ENCODE measurements around the gene RAE1.

The RAE1 gene

DNA sequence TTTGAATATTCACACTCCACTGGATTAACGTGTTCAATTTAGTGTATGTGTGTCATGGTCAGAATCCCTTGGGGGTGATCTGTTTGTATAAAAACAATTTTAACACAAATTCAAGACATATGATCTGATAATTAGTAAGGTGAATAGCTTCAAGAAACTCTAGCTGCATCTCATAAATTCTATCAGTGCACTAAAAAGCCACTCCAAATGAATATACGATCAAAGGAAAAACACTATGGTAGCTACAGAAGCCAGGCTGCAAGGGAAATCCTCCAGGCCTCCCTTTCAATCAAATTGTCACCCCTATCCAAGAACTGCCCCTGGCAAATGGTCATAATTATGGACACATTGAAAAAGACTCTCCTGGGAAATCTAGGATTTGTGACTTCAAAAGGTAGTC lies 9.4 kb upstream of the RAE1 start:
- TF ChIP-seq GATA2 (IDR thresholded peaks at IDR 0.05; ENCODE audit: low read depth, low read length) (no peak), GATA3 (IDR thresholded peaks at IDR 0.05; ENCODE audit: low read depth, low read length) (no peak)

DNA sequence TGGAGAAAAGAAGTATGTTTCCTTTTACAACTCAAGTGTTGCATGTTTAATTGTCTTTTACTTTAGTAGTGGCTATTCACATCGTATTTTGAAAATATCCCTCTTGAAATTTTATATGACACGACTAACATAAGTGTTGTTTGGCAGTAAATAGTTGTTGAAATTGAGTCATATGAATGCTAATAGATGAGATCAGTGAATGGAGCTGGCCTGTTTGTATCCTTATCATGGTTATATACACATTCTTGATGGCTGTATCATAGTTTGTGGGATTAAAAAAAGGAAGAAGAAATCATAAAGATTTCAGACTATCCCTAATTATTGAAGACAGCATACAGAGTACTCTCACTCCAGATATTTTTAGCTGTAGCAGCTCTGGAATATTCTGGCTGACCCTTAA lies 8.2 kb upstream of the RAE1 start:
- TF ChIP-seq GATA3 (IDR thresholded peaks at IDR 0.05; ENCODE audit: low read depth, low read length): no peak
- TF ChIP-seq GATA2 (IDR thresholded peaks at IDR 0.05; ENCODE audit: low read depth, low read length): no peak

DNA sequence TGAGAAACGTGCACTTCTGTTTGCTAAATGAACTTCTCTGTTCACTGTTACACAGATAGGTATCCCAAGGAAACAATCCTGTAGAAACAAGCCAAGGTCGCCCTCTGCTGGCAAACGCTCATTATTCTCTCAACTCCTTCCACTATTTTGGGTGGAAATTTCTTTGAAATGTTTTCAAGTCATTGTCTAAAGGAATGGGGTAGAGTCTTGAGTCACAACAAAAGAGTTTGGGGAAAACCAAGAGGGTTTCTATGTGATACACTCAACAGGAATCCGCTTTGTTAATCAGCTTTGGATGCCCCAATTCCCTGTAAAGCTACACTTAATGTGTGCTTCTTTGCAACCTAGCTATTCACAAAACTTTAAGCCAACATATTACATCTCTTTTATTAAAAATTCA lies 4.6 kb upstream of the RAE1 start:
- TF ChIP-seq GATA2 (IDR thresholded peaks at IDR 0.05; ENCODE audit: low read depth, low read length) (no peak), GATA3 (IDR thresholded peaks at IDR 0.05; ENCODE audit: low read depth, low read length) (no peak)

DNA sequence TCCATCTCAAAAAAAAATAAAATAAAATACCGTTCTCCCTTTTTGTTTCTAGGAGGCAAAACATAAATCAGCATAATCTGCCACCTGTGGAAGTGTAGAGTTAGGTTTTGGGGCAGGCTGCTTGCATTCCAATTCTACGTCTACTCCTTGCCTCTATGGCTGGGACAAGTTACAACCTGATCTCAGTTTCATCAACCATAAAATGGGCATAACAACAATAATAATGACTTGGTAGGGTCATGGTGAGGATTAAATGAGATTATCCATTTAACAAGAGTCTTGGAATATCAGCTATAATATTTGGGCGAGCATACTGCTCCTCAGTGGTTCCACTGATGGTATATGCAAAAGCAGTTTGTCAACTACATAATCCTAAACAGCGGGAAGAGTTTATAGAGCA lies 3.7 kb upstream of the RAE1 start:
- no peak for TF ChIP-seq GATA2 (IDR thresholded peaks at IDR 0.05; ENCODE audit: low read depth, low read length)
- no peak for TF ChIP-seq GATA3 (IDR thresholded peaks at IDR 0.05; ENCODE audit: low read depth, low read length)

DNA sequence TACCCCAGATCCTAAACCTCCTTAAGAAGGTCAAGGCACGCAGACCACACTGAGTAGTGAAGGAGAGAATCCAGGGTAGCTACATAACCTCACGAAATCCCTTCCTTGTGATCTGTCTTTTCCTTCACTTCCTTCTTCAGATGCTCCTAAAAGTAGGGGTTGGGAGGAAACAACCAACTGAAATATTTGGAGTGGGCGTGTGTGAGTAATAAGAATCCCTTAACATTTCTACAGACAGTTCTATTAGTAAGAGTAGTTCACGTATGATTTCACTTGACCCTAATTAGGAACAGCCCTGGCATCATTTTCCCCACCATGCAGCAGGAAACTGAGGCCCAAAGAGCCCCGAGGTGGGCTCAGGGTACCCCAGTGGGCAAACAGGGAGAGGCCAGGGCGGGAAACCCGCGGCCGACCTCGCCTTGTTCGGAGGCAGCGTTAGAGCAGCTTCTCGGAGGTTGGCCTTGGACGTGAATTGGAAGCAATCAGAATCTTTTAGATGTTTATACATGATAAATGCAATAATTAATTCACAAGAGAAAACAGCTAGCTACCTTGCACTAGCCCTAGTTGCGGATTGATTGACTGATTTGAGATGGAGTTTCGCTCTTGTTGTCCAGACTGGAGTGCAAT lies 859 bp upstream of the RAE1 start:
- no peak for TF ChIP-seq GATA3 (IDR thresholded peaks at IDR 0.05; ENCODE audit: low read depth, low read length)
- no peak for TF ChIP-seq GATA2 (IDR thresholded peaks at IDR 0.05; ENCODE audit: low read depth, low read length)

DNA sequence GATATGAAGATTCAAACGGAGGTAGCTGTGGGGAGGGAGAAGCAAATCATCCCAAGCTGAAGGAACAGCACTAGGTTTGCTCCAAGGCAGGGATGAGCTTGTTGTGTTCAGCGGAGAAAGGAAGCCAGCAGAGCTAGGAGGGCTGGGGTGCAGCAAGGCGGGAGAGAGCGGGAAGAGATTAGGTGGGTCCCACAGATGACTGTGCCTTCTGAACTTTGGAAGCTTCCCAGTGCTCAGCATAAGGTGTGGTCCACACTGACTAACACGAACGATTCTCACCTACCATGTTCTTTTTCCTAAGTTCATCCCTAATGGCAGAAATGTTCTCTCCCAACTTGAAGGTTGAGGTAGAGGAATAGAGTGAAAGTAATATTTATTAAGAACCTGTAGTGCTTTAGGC lies 1.2 kb downstream of the RAE1 start:
- TF ChIP-seq GATA2 (IDR thresholded peaks at IDR 0.05; ENCODE audit: low read depth, low read length) (no peak), GATA3 (IDR thresholded peaks at IDR 0.05; ENCODE audit: low read depth, low read length) (no peak)

DNA sequence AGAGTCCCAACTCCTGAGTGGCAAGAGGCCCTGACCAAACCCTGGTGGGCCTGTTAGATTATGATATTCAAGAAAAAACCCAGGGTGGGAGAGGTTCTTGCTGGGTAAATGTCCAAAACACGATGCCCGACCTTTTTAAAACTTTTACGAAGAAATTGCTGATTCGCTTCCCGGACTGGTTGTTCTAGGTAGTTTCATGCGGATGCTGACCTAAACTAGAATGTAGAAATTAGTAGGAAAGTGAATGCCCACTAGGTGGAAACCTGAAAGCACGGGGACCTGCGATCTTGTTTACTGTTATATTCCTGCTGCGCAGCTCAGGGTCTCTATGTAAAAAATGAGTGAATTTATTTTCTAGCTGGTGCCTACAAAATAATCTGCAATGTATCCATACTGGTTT lies 2.3 kb downstream of the RAE1 start:
- no peak for TF ChIP-seq GATA2 (IDR thresholded peaks at IDR 0.05; ENCODE audit: low read depth, low read length)
- no peak for TF ChIP-seq GATA3 (IDR thresholded peaks at IDR 0.05; ENCODE audit: low read depth, low read length)

DNA sequence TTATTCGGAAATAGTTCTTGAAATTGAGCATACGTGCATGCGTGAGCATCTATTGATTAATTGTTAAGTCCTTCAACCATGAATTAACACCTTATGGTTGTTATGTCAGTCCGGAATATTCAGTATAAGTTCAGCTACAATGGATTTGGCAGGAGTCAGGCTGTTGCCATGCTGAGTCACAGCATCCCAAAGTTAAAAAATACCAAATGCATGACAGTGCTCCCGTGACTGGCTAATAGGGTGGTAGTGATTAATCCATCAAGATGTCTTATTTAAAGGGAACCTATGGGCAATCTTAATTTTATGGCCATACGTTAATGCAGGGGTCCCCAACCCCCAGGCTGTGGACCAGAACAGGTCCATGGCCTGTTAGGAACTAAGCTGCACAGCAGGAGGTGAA lies 10.5 kb downstream of the RAE1 start:
- TF ChIP-seq GATA3 (IDR thresholded peaks at IDR 0.05; ENCODE audit: low read depth, low read length) (no peak), GATA2 (IDR thresholded peaks at IDR 0.05; ENCODE audit: low read depth, low read length) (no peak)

DNA sequence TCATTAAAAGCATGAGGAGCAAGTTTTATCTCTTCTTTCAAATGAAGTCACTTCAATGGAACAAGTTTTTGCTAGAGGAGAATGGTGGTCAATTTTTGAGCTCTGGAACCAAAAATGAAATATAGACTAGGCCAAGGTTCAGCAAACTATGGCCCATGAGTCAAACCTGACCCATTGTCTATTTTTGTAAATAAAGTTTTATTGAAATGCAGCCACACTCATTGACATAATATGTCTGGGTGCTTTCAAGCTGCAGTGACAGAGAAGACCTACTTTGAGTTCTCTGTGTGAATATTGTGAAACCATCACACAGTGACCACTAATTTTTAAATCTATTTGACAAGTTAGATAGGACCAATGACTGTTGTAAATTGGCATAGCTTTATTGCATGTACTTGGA lies 13.4 kb downstream of the RAE1 start:
- TF ChIP-seq GATA2 (IDR thresholded peaks at IDR 0.05; ENCODE audit: low read depth, low read length): no peak
- no peak for TF ChIP-seq GATA3 (IDR thresholded peaks at IDR 0.05; ENCODE audit: low read depth, low read length)

DNA sequence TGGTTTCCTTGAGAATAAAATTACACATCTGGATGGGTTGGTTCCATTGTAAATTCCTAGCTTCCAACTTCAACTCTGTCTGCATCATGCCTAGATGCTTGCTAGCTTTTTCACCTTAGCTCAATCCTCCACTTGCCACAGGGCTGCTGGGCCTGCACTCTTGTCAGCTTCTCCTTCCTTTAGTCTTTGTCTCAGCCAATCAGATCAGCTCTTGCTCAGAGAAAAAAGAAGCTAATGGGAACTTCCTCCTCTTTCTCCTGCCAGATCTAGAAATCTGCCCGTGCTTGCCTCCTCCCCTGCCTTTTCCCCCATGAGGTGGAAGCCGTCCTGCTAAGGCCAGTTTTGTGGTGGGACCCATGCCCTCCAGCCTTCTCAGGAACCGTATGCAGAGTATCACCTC lies 18.5 kb downstream of the RAE1 start:
- no peak for TF ChIP-seq GATA3 (IDR thresholded peaks at IDR 0.05; ENCODE audit: low read depth, low read length)
- no peak for TF ChIP-seq GATA2 (IDR thresholded peaks at IDR 0.05; ENCODE audit: low read depth, low read length)

DNA sequence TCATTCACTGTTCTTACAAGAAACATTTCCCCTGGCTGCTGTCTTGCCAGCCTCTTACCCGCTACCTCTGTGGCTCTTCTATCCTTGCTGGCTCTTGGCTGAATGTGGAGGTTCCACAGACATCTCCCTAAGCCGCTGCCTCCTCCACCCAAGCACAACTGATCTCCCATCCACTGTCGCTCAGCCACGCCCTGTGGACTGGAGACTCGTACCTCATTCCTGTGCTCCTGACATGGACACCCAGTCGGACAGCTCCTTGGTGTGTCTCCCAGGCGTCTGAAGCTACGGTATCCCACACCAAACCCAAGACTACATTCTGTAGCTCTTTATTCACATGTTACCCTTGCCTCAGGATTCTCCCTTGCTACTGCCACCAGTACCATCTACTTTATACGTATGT lies 19.3 kb downstream of the RAE1 start:
- TF ChIP-seq GATA3 (IDR thresholded peaks at IDR 0.05; ENCODE audit: low read depth, low read length): no peak
- no peak for TF ChIP-seq GATA2 (IDR thresholded peaks at IDR 0.05; ENCODE audit: low read depth, low read length)

DNA sequence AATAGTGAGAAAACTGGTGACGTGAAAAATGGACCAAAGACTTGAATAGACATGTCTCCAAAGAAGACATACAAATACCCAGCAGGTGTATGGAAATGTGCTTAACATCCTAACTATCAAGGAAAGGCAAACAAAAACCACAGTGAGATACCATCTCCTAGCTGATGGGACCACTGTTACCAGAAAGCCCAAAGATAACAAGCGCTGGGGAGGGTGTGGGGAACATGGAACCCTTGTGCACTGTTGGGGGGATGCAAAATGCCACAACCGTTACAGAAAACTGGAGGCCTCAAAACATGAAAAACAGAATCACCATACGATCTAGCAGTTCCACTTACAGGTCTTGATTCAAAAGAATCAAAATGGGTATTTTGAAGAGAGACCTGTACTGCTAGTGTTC lies 20.3 kb downstream of the RAE1 start:
- TF ChIP-seq GATA2 (IDR thresholded peaks at IDR 0.05; ENCODE audit: low read depth, low read length) (no peak), GATA3 (IDR thresholded peaks at IDR 0.05; ENCODE audit: low read depth, low read length) (no peak)

DNA sequence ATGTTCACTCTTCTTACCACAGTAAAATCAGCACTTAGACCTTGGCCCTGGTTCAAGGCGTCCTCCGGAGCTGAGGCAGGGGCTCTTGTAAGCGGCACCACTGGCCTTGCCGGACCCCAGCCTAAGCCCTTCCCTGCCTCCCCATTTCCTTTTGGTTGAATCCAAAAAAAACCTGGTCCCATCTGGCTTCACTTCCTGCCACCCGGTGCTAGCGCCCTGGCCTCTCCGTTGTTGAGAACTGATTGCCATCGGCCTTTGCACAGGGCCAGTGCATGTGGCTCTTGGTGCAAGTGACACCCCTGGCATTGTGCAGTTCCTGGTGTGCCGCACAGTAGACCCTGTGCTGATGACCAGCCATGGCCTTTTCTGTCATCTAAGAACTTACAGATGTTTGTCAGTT lies 21.1 kb downstream of the RAE1 start:
- TF ChIP-seq GATA3 (IDR thresholded peaks at IDR 0.05; ENCODE audit: low read depth, low read length) (no peak), GATA2 (IDR thresholded peaks at IDR 0.05; ENCODE audit: low read depth, low read length) (no peak)

DNA sequence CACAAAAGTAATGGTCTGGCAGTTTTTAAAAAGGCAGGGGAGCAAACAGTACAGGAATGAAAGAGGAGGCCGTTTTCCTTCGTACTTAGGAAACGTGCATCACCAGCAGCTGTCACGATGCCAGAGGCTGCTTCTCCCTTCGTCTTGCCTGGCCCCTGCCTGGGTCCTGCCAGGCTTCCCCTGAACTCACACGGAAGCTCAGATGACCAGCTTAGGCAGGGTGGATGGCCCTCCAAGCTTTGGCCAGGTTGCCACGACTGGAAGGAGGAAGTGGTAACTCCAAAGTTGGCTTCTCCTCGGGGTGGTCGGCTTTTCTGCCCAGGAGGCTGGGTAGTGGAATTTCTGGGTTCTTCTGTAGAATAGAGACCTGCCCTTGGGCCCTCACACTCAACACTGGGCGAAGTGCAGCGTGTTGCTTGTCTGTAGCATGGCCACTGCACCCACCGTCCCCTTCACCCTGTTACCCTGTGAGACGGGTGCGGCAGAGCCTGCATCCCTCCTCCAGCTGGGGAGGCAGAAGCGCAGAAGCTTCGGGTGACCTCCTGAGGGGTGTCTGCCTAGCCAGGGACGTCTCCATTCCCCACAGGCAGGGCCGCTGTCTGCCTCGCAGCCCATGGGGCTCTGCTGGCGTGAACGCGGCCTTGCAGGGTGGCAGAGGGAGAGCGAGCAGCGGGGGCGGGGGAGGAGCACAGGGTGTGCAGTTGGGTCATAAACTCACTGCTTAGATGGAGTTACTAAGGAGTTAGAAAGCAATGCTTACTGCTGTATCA lies 21.7 kb downstream of the RAE1 start:
- TF ChIP-seq GATA2 (IDR thresholded peaks at IDR 0.05; ENCODE audit: low read depth, low read length) (no peak), GATA3 (IDR thresholded peaks at IDR 0.05; ENCODE audit: low read depth, low read length) (no peak)

DNA sequence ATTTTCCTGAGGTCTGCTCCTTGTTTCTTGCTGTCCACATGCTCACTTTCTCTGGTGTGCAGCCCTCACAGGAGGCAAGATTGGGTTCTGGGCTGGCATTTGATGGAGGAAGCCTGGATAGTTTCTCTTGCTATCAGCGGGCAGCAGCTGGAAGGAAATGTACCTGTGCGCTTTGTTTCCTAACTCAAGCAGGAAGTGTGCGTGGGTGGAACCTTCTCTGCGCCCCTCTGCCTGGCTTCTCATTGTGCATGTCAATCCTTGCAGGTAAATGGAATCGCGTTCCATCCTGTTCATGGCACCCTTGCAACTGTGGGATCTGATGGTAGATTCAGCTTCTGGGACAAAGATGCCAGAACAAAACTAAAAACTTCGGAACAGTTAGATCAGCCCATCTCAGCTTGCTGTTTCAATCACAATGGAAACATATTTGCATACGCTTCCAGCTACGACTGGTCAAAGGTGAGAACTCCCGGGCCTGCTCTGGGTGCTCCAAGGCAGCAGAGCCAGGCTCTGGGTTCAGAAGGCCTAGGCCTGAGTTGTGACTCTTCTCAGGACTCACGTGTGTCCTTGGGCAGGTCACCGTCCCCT lies 23.4 kb downstream of the RAE1 start:
- no peak for TF ChIP-seq GATA3 (IDR thresholded peaks at IDR 0.05; ENCODE audit: low read depth, low read length)
